Esophagus muscularis mucosa (tissue), 3 donors: Measurements from ENCODE around the gene TRABD2A.

Experiments used
- POLR2A ChIP-seq: fragments of 450-650 bp; IDR thresholded peaks from one replicate; pipeline ENCODE4 v1.6.1; 2017; ENCODE audit warnings: antibody characterized with exemption, moderate library complexity, mild to moderate bottlenecking, low read depth
- POLR2AphosphoS5 ChIP-seq, 2 donors: sonication (generic); formaldehyde crosslinking; IDR thresholded peaks; one replicate each; pipeline ENCODE4 v1.6.1; 2017; ENCODE audit warnings: antibody characterized with exemption in 2 of 2
- TF ChIP-seq, protein P1 (sequence below), 3 experiments: fragments of 200-600 bp in 2 of 3; fragments of 450-650 bp in 1 of 3; sonication (generic) in 2 of 3; IDR thresholded peaks; one replicate each; pipeline ENCODE4 v1.5.1; 2017 to 2019; ENCODE audit warnings: antibody characterized with exemption in 3 of 3, mild to moderate bottlenecking in 2 of 3, moderate library complexity in 1 of 3

DNA sequence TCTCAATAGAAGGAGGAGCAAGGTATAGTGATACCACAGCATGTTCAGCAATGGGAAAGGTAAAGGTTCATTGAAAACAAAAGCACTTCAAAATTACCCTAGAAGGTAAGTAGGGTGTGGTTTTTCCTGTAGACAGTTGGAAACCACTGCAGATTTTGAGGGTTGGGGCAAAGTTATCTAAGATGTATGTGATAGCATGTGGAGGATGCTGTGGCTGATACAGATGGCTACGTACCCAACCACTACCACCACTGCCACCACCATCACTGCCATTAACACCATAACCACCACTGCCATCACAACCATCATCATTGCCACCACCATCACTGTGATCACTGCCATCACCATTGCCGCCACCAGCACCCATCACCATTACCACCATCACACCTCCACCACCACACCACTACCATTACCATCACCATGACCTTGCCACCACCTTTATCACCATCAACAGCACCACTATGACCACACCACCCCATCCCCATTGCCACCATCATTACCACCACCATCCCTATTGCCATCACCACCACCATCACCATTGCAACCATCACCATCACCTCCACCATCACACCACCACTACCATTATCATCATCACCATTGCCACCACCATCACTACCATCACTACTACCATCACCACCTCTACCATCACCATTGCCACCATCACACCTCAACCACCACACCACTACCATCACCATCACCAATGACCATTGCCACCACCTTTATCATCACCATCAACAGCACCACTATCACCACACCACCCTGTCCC, 28.2 kb upstream of the TRABD2A start:
- TF ChIP-seq, protein P1, sequence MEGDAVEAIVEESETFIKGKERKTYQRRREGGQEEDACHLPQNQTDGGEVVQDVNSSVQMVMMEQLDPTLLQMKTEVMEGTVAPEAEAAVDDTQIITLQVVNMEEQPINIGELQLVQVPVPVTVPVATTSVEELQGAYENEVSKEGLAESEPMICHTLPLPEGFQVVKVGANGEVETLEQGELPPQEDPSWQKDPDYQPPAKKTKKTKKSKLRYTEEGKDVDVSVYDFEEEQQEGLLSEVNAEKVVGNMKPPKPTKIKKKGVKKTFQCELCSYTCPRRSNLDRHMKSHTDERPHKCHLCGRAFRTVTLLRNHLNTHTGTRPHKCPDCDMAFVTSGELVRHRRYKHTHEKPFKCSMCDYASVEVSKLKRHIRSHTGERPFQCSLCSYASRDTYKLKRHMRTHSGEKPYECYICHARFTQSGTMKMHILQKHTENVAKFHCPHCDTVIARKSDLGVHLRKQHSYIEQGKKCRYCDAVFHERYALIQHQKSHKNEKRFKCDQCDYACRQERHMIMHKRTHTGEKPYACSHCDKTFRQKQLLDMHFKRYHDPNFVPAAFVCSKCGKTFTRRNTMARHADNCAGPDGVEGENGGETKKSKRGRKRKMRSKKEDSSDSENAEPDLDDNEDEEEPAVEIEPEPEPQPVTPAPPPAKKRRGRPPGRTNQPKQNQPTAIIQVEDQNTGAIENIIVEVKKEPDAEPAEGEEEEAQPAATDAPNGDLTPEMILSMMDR (IDR thresholded peaks at IDR 0.05): no peak
- TF ChIP-seq POLR2AphosphoS5 (IDR thresholded peaks at IDR 0.05) (no peak), POLR2A (no peak)
